PC-9 (cell line): Measurements from ENCODE around the gene ISM2. TPM values are rescaled to one million over a fixed set of nuclear protein-coding genes. Genes with fewer than 3 reads are reported as not detected.
"Not testable (repeated sequence)": the region's sequence is repeated elsewhere in the genome, so short reads cannot be mapped to it uniquely, and the experiment has no call there.

Experiments used
- BruUV-seq: library from RNA; stranded (reverse); fragments of 400-500 nt; replicated peaks from 2 replicates; lab custom pipeline; 2021; lab: Mats Ljungman, UMichigan
- CTCF ChIA-PET: fragments of 300-600 bp; sonication (Branson Sonifier 250); formaldehyde crosslinking; loops from one replicate; lab custom pipeline; 2022; ENCODE audit warnings: antibody characterized with exemption; lab: Charles Lee
- POLR2A ChIA-PET: fragments of 300-600 bp; sonication (Branson Sonifier 250); formaldehyde crosslinking; loops from one replicate; lab custom pipeline; 2022; ENCODE audit warnings: antibody characterized with exemption; ENCODE audit not compliant: unreplicated experiment; lab: Charles Lee
- DNase-seq, 2 experiments: peaks; one replicate each; pipeline versions ENCODE4 v3.0.0 to v3.0.0-alpha.2; 2015 to 2022; ENCODE audit warnings: mixed read lengths in 1 of 2
- H2AFZ ChIP-seq: fragments of 200-600 bp; sonication (generic); 2 replicates; pipeline ENCODE4 v1.8.1; 2017; ENCODE audit warnings: antibody characterized with exemption
- H3F3A ChIP-seq: fragments of 200-600 bp; sonication (generic); 2 replicates; pipeline ENCODE4 v1.8.1; 2017; ENCODE audit warnings: antibody characterized with exemption, mild to moderate bottlenecking, low read depth; ENCODE audit not compliant: insufficient read depth
- H3K27ac ChIP-seq: fragments of 200-600 bp; sonication (generic); 2 replicates; pipeline ENCODE4 v1.6.1; 2016; ENCODE audit warnings: mixed run types
- H3K27me3 ChIP-seq: fragments of 200-600 bp; sonication (generic); 2 replicates; pipeline ENCODE4 v1.6.1; 2016; ENCODE audit warnings: low read depth, mixed run types; ENCODE audit not compliant: insufficient read depth
- H3K36me3 ChIP-seq: fragments of 200-600 bp; sonication (generic); 2 replicates; pipeline ENCODE4 v1.6.1; 2016; ENCODE audit warnings: low read depth, mixed run types
- H3K4me1 ChIP-seq: fragments of 200-600 bp; sonication (generic); replicated peaks from 2 replicates; pipeline ENCODE4 v1.6.1; 2016; ENCODE audit warnings: mixed run types; ENCODE audit not compliant: insufficient read depth
- H3K4me2 ChIP-seq: fragments of 200-600 bp; sonication (generic); 2 replicates; pipeline ENCODE4 v1.6.1; 2017; ENCODE audit warnings: mixed run types
- H3K4me3 ChIP-seq: fragments of 200-600 bp; sonication (generic); 2 replicates; pipeline ENCODE4 v1.6.1; 2016; ENCODE audit warnings: mixed run types
- H3K79me2 ChIP-seq: fragments of 200-600 bp; sonication (generic); 2 replicates; pipeline ENCODE4 v1.6.1; 2017; ENCODE audit warnings: low read depth, mixed run types
- H3K9me2 ChIP-seq: fragments of 200-600 bp; sonication (generic); 2 replicates; pipeline ENCODE4 v1.8.1; 2017; ENCODE audit warnings: mild to moderate bottlenecking; ENCODE audit not compliant: insufficient read depth
- H3K9me3 ChIP-seq: fragments of 200-600 bp; sonication (generic); 2 replicates; pipeline ENCODE4 v1.8.1; 2016; ENCODE audit warnings: low read depth; ENCODE audit not compliant: insufficient read depth
- H4K20me1 ChIP-seq: fragments of 200-600 bp; sonication (generic); 2 replicates; pipeline ENCODE4 v1.8.1; 2017; ENCODE audit not compliant: insufficient read depth
- CTCF ChIP-seq: fragments of 200-600 bp; sonication (generic); conservative IDR thresholded peaks from 2 replicates; pipeline ENCODE4 v1.6.1; 2017; ENCODE audit warnings: mixed run types, antibody characterized with exemption, mild to moderate bottlenecking, moderate library complexity
- EZH2 ChIP-seq: fragments of 200-600 bp; sonication (generic); IDR thresholded peaks from 2 replicates; pipeline ENCODE4 v1.8.0; 2017; ENCODE audit warnings: antibody characterized with exemption, low read depth
- intact Hi-C: fragments of 100-400 bp; cut with micrococcal nuclease; formaldehyde crosslinking; loops from one replicate; pipeline ENCODE4 v1.10.0; 2022; ENCODE audit not compliant: unreplicated experiment
- total RNA-seq: library from RNA; stranded (reverse); gene quantifications from 2 replicates; pipeline ENCODE4 v1.2.3, GENCODE V29; 2021

The ISM2 gene
- total RNA-seq, 1 experiment from 2014 or later, result not detected

- no peak for TF ChIP-seq EZH2
- POLR2A ChIA-PET, result no interaction called here
- H3K27ac ChIP-seq, result no peak overlapping the region
Observed at GRCh38 chr14:77542421-77543239, 44.0 kb upstream of the ISM2 start.

GRCh38 chr14:77541905-77542304 lies 43.3 kb upstream of the ISM2 start:
- no peak overlapping the region for H2AFZ ChIP-seq
- no peaks in the 10 kb centered on the region for H3K9me3 ChIP-seq
- no peaks in the 10 kb centered on the region for H3K9me2 ChIP-seq
- H3K4me1 ChIP-seq, result no peaks in the 10 kb centered on the region
- no peaks in the 10 kb centered on the region for H3K79me2 ChIP-seq
- TF ChIP-seq CTCF (no peak), EZH2 (no peak)
- no peak for DNase-seq
- H3K27ac ChIP-seq, result no peak overlapping the region
- ChIA-PET POLR2A (no interaction called here), CTCF (no interaction called here)
- no peak overlapping the region for H3K4me3 ChIP-seq
- H3K4me2 ChIP-seq, result no peak overlapping the region
- intact Hi-C loops, result no loop called here
- H4K20me1 ChIP-seq, result 0 out of 2 replicates have a peak, but pooled peaks cover 3% of the 10 kb centered on the region
- no TSS peak for BruUV-seq
- H3K27me3 ChIP-seq, result no peaks in the 10 kb centered on the region
- no peaks in the 10 kb centered on the region; the same call in 1 of the 2 replicates for H3F3A ChIP-seq
- H3K36me3 ChIP-seq, result 0 out of 2 replicates have a peak, but pooled peaks cover 8% of the 10 kb centered on the region

More at GRCh38 chr14:77542421-77543239, 44.0 kb upstream of the ISM2 start:
- CTCF ChIA-PET, result interaction anchor here (0.6 kb wide), 2 partner anchors 222 to 272 kb away, joined by 7 to 24 read pairs; partner anchors contain the start of genes GSTZ1 and POMT2
- no peaks in the 10 kb centered on the region for H3K9me3 ChIP-seq
- peaks cover 13% of the 10 kb centered on the region; the same call in 1 of the 2 replicates for H3K36me3 ChIP-seq
- 0 out of 2 replicates have a peak, but pooled peaks cover 3% of the 10 kb centered on the region for H4K20me1 ChIP-seq
- no peaks in the 10 kb centered on the region for H3K4me1 ChIP-seq
- H3K27me3 ChIP-seq, result no peaks in the 10 kb centered on the region
- no peak overlapping the region for H3K4me3 ChIP-seq
- intact Hi-C loops, result no loop called here
- BruUV-seq, result no TSS peak
- no peak for DNase-seq
- no peak overlapping the region for H3K4me2 ChIP-seq
- H3K9me2 ChIP-seq, result no peaks in the 10 kb centered on the region
- H2AFZ ChIP-seq, result no peak overlapping the region
- H3F3A ChIP-seq, result no peaks in the 10 kb centered on the region; the same call in 1 of the 2 replicates
- H3K79me2 ChIP-seq, result no peaks in the 10 kb centered on the region

GRCh38 chr14:77536951-77537350 lies 38.3 kb upstream of the ISM2 start:
- H2AFZ ChIP-seq, H3K4me2 ChIP-seq, H3K9me3 ChIP-seq, H4K20me1 ChIP-seq, BruUV-seq, intact Hi-C loops, DNase-seq, H3K79me2 ChIP-seq, H3K4me1 ChIP-seq, H3K27ac ChIP-seq, H3K36me3 ChIP-seq, H3F3A ChIP-seq, H3K27me3 ChIP-seq, CTCF ChIA-PET, H3K4me3 ChIP-seq, H3K9me2 ChIP-seq: not testable (repeated sequence)
- POLR2A ChIA-PET, result interaction anchor here (0.6 to 0.7 kb wide), 2 partner anchors 80 to 365 kb away, joined by 3 to 4 read pairs; no protein-coding TSS in a partner anchor

GRCh38 chr14:77531071-77531470 lies 32.5 kb upstream of the ISM2 start:
- no peak for DNase-seq
- CTCF ChIA-PET, result no interaction called here
- H3K4me1 ChIP-seq, result no peaks in the 10 kb centered on the region
- TF ChIP-seq CTCF (no peak), EZH2 (no peak)
- no peaks in the 10 kb centered on the region; the same call in 1 of the 2 replicates for H4K20me1 ChIP-seq
- no peak overlapping the region for H3K4me2 ChIP-seq
- H3K27me3 ChIP-seq, result no peaks in the 10 kb centered on the region
- H3K36me3 ChIP-seq, result no peaks in the 10 kb centered on the region
- no peaks in the 10 kb centered on the region for H3K9me2 ChIP-seq
- H2AFZ ChIP-seq, result no peak overlapping the region
- no peaks in the 10 kb centered on the region for H3K9me3 ChIP-seq
- POLR2A ChIA-PET, result no interaction called here
- H3K27ac ChIP-seq, result no peak overlapping the region
- H3K79me2 ChIP-seq, result peaks cover 1% of the 10 kb centered on the region; the same call in 1 of the 2 replicates
- H3K4me3 ChIP-seq, result no peak overlapping the region
- BruUV-seq, result no TSS peak
- intact Hi-C loops, result no loop called here
- H3F3A ChIP-seq, result peaks cover 3% of the 10 kb centered on the region; the same call in 1 of the 2 replicates
